Esophagus muscularis mucosa (tissue), 4 donors: ENCODE data around the gene ASTN2. TPM values are rescaled to one million over a fixed set of nuclear protein-coding genes. Genes with fewer than 3 reads are reported as not detected.

ENCODE experiments used
- DNase-seq: peaks from one replicate; pipeline ENCODE4 v3.0.0-alpha.2; 2017; ENCODE audit errors: extremely low spot score
- H3K27ac ChIP-seq, 4 donors: fragments of 200-600 bp; sonication (generic); replicated peaks in 1 of 4; 1 replicate in 3 of 4; 2 replicates in 1 of 4; pipeline ENCODE4 v1.5.1; 2016 to 2019; ENCODE audit warnings: mild to moderate bottlenecking in 1 of 4
- H3K27me3 ChIP-seq, 4 donors: fragments of 200-600 bp; sonication (generic); one replicate each; pipeline versions ENCODE4 v1.5.1 to v1.6.0; 2016 to 2019
- H3K36me3 ChIP-seq, 4 donors: fragments of 200-600 bp; sonication (generic); one replicate each; pipeline ENCODE4 v1.5.1; 2016 to 2019
- H3K4me1 ChIP-seq, 4 donors: fragments of 200-600 bp; sonication (generic); one replicate each; pipeline ENCODE4 v1.5.1; 2016 to 2019
- H3K4me3 ChIP-seq, 4 donors: fragments of 200-600 bp; sonication (generic); 1 replicate in 2 of 4; 2 replicates in 2 of 4; pipeline ENCODE4 v1.5.1; 2016 to 2019; ENCODE audit warnings: mild to moderate bottlenecking in 4 of 4, moderate library complexity in 1 of 4
- H3K9me3 ChIP-seq, 4 donors: fragments of 200-600 bp; sonication (generic); 1 replicate in 3 of 4; 2 replicates in 1 of 4; pipeline ENCODE4 v1.5.1; 2016 to 2019
- EP300 ChIP-seq: sonication (generic); formaldehyde crosslinking; IDR thresholded peaks from one replicate; pipeline ENCODE4 v1.6.1; 2017; ENCODE audit warnings: antibody characterized with exemption
- POLR2A ChIP-seq: fragments of 450-650 bp; IDR thresholded peaks from one replicate; pipeline ENCODE4 v1.6.1; 2017; ENCODE audit warnings: antibody characterized with exemption, moderate library complexity, mild to moderate bottlenecking, low read depth
- POLR2AphosphoS5 ChIP-seq, 2 donors: sonication (generic); formaldehyde crosslinking; IDR thresholded peaks; one replicate each; pipeline ENCODE4 v1.6.1; 2017; ENCODE audit warnings: antibody characterized with exemption in 2 of 2
- WGBS: methylation state at CpG from one replicate; pipeline ENCODE4 v1.1.5; 2018; 5-methylcytosine and 5-hydroxymethylcytosine counted together
- intact Hi-C: fragments of 100-400 bp; cut with DNase I; formaldehyde crosslinking; loops from one replicate; pipeline ENCODE4 v1.15.1; 2023
- total RNA-seq, 4 donors: library from RNA; depleted of rRNA; stranded (reverse); fragments of >200 nt; gene quantifications; one replicate each; pipeline versions ENCODE4 v1.1.0 to v1.2.1, GENCODE V29; 2016
- TF ChIP-seq, protein P1 (sequence below), 3 experiments: fragments of 200-600 bp in 2 of 3; fragments of 450-650 bp in 1 of 3; sonication (generic) in 2 of 3; IDR thresholded peaks; one replicate each; pipeline ENCODE4 v1.5.1; 2017 to 2019; ENCODE audit warnings: antibody characterized with exemption in 3 of 3, mild to moderate bottlenecking in 2 of 3, moderate library complexity in 1 of 3

Gene ASTN2
- total RNA-seq, 4 donors from 2014 or later = 4.2 to 6.9 (median 5.5) TPM

DNA sequence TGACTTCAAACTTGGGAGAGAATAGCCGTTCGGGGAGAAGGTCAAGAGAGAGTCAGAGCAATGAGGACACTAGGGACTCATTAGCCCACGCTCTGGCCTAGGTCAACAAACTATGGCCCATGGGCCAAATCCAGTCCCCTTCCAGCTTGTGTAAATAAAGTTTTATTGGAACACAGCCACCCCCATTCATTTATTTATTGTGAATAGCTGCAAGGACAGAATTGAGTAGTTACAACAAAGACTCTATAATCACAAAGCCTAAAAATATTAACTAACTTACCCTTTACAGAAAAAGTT, 760.9 kb downstream of the ASTN2 start:
- Histone ChIP-seq H3K27ac (peak overlapping the region in 1 of 4 donors; percentile 10), H3K27me3 (no peaks in the 10 kb centered on the region), H3K4me1 (peaks cover 4 to 14% (median 12%) of the 10 kb centered on the region in 4 donors), H3K4me3 (no peak overlapping the region), H3K36me3 (peaks cover 0 to 8% (median 0%) of the 10 kb centered on the region in 4 donors), H3K9me3 (no peaks in the 10 kb centered on the region)
- 65% methylated on average over 3 of the region's 3 CpGs for WGBS
- intact Hi-C loops = no loop called here
- DNase-seq = peak; percentile 64
- TF ChIP-seq POLR2AphosphoS5 (IDR thresholded peaks at IDR 0.05) (no peak), POLR2A (no peak), EP300 (no peak)
- TF ChIP-seq, protein P1, sequence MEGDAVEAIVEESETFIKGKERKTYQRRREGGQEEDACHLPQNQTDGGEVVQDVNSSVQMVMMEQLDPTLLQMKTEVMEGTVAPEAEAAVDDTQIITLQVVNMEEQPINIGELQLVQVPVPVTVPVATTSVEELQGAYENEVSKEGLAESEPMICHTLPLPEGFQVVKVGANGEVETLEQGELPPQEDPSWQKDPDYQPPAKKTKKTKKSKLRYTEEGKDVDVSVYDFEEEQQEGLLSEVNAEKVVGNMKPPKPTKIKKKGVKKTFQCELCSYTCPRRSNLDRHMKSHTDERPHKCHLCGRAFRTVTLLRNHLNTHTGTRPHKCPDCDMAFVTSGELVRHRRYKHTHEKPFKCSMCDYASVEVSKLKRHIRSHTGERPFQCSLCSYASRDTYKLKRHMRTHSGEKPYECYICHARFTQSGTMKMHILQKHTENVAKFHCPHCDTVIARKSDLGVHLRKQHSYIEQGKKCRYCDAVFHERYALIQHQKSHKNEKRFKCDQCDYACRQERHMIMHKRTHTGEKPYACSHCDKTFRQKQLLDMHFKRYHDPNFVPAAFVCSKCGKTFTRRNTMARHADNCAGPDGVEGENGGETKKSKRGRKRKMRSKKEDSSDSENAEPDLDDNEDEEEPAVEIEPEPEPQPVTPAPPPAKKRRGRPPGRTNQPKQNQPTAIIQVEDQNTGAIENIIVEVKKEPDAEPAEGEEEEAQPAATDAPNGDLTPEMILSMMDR (IDR thresholded peaks at IDR 0.05) = no peak

DNA sequence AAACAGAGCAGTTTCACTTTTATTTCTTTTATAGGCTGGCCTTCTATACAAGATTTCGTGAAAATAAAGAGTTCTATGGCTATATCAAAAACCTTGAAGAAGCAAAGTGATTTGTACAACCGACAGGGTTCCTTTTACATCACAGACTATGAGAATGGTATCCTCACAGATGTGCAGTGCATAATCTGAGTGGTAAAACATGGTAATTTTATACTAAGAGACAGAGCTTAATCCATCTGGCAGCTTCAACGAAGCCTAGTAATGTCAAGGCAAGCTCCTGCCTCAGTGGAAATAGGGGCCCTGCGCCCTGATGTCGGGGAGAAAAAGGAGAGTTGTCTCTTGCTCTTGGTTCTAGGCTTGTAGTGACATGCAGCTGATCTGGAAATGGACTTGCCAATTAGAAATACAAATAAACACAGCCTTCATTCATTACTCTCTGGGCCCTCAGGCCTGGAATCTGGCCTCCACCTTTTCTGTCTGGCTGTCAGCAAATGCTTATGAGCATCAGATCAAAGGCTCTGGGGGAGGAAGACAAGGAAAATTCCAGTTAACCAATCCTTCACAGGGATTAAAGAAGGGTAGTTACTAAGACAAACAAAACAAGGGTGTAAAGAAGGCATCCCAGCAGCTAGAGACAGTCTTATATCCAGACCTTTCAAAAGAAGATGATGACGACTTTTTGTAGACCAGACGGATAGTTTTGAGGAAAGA, 761.4 kb downstream of the ASTN2 start:
- no peak for TF ChIP-seq POLR2A
- TF ChIP-seq EP300 = no peak
- TF ChIP-seq, protein P1 (IDR thresholded peaks at IDR 0.05) = no peak
- no peak for TF ChIP-seq POLR2AphosphoS5 (IDR thresholded peaks at IDR 0.05)
- Histone ChIP-seq H3K4me3 (no peak overlapping the region), H3K9me3 (no peaks in the 10 kb centered on the region), H3K27me3 (no peaks in the 10 kb centered on the region), H3K36me3 (peaks cover 0 to 8% (median 0%) of the 10 kb centered on the region in 4 donors), H3K27ac (peak overlapping the region in 1 of 4 donors; percentile 10), H3K4me1 (peaks cover 4 to 14% (median 12%) of the 10 kb centered on the region in 4 donors)
- intact Hi-C loops = no loop called here
- peak; percentile 53 for DNase-seq
- WGBS = 80% methylated on average over 7 of the region's 7 CpGs

DNA sequence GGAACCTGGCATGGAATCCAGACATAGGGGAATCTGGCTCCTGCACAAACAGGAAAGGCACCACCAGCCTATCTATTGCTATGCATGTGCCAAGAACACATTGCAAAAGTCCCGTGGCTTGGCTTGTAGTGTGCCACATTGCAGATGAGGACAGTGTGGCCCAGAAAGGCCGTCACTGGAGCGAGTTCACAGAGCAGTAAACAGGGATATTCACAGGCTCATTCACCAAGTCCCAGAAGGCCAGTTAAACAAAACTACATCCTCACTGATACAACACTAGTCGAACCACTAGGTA, 767.4 kb downstream of the ASTN2 start:
- H3K27me3 ChIP-seq = no peaks in the 10 kb centered on the region
- no peak for DNase-seq
- H3K36me3 ChIP-seq = peaks cover 0 to 8% (median 0%) of the 10 kb centered on the region in 4 donors
- no peak overlapping the region for H3K27ac ChIP-seq
- no peaks in the 10 kb centered on the region for H3K9me3 ChIP-seq
- intact Hi-C loops = no loop called here
- peaks cover 0 to 12% (median 9%) of the 10 kb centered on the region in 4 donors for H3K4me1 ChIP-seq
- no peak overlapping the region for H3K4me3 ChIP-seq
- TF ChIP-seq POLR2A (no peak), POLR2AphosphoS5 (IDR thresholded peaks at IDR 0.05) (no peak), EP300 (no peak)
- TF ChIP-seq, protein P1 (IDR thresholded peaks at IDR 0.05) = no peak
- WGBS = 70% methylated on average over 2 of the region's 4 CpGs

DNA sequence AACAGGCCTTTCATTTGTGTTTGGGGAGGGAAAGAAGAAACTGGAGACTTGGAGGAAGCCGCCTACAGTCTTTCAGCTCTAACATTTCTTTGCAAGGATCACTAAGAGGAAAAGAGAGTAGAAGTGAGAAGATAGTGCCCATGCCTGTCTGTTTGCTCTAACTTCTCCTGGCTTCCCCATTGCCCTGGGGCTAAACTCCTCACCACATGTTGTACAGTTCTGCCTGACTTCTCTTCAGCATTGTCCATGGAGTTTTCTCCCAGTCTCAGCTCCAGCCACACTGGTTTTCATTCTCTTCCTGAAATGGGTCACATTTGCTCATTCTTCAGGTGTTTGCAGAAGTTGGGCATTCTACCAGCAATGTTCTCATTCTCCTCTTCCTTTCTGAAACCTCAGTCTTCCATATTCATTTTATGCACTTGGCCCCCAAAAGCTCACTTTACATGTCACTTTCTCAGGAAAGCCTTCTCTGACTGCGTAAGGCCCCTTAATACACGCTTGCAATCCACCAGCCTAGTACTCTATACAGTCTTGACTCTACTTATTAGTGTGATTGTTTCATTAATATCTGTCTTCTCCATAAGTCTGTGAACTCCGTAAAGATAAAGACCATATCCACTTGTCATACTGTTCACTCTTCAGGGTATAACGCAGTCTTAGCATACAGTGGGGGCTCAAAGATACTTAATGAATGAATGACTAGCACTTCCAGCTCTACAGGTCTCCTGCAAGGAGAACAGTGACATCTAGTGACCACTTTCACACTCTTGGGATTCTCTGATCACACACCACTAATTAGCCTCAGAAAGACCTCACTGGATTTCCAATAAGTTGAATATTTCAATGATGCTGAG, 768.0 kb downstream of the ASTN2 start:
- Histone ChIP-seq H3K9me3 (no peaks in the 10 kb centered on the region), H3K4me1 (peaks cover 0 to 16% (median 9%) of the 10 kb centered on the region in 4 donors), H3K27me3 (no peaks in the 10 kb centered on the region), H3K36me3 (peaks cover 0 to 8% (median 0%) of the 10 kb centered on the region in 4 donors), H3K4me3 (no peak overlapping the region), H3K27ac (no peak overlapping the region)
- DNase-seq = no peak
- intact Hi-C loops = no loop called here
- WGBS = 86% methylated on average over 5 of the region's 5 CpGs
- TF ChIP-seq POLR2A = no peak
- TF ChIP-seq, protein P1 (IDR thresholded peaks at IDR 0.05) = peak; percentile 33 to 46 (median 43)
